ENCODE measurements around the gene SASS6. TPM values are rescaled to one million over a fixed set of nuclear protein-coding genes. Genes with fewer than 3 reads are reported as not detected.
A peak's percentile ranks its signal among the peaks of the same experiment; 100 is the strongest.

SASS6 gene
- total and polyA plus RNA-seq, 2 donors (not counting 3 experiments of a cell fraction or from before 2014, with no cell fraction given) = 0.44 to 7.3 TPM

DNA sequence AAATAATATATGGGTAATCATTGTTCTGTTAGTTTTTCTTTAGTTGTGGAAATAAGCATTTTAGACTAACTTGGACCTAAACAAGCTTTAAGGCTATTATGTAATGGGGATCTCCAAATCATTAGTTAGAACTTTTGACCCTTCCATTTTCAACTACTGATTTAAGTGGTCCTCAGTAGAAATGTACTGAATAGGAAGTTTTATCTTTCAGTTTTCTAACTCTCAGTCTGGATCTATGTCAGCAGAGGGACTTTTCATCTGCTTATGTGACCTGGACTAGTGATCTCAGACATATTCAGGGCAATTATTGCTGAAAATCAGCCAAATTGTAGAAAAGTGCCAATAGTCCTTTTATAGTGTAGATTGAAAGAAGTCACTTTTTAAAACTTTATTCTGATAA is 56.0 kb downstream of the SASS6 start:
- ChIA-PET CTCF (no interaction called here), POLR2A (no interaction called here)
- H3K27ac ChIP-seq (ENCODE audit: insufficient read depth, low read depth, low read length) = no peak overlapping the region
- intact Hi-C loops (cut with micrococcal nuclease) (no loop called here), dilution Hi-C loops (cut with MboI; ENCODE audit: extremely low pct_ligation_motif_present, low sequenced_read_pairs) (no loop called here)
- DNase-seq (ENCODE audit: low read depth, low spot score) = peak; percentile 39
- H3K27me3 ChIP-seq (ENCODE audit: control insufficient read depth in 2 of 2, insufficient read depth in 2 of 2, low read length in 2 of 2) = no peaks in the 10 kb centered on the region
- no peak overlapping the region for H2AFZ ChIP-seq (ENCODE audit: low read depth, low read length)
- H3K4me2 ChIP-seq (ENCODE audit: insufficient read depth, low read length) = no peak overlapping the region
- H3K9ac ChIP-seq (replicated peaks; ENCODE audit: extremely low read depth, insufficient read depth, low read length) = no peak overlapping the region
- H4K20me1 ChIP-seq (replicated peaks; ENCODE audit: control insufficient read depth, extremely low read depth, insufficient read depth, low read length) = peaks cover 2% of the 10 kb centered on the region
- peaks cover 4% of the 10 kb centered on the region for H3K79me2 ChIP-seq (ENCODE audit: control insufficient read depth, insufficient read depth, low read length)
- no peak for FAIRE-seq
- H3K4me3 ChIP-seq (replicated peaks in 1 of 3; ENCODE audit: insufficient read depth in 1 of 3, low read depth in 1 of 3, low read length in 3 of 3) = no peak overlapping the region
- H3K36me3 ChIP-seq (ENCODE audit: control insufficient read depth in 2 of 2, extremely low read depth in 1 of 2, insufficient read depth in 2 of 2, low read length in 2 of 2) = peaks cover 3 to 22% of the 10 kb centered on the region in 2 experiments
- H3K9me1 ChIP-seq (replicated peaks; ENCODE audit: control insufficient read depth, extremely low read depth, insufficient read depth, low read length) = no peaks in the 10 kb centered on the region
- no peaks in the 10 kb centered on the region for H3K9me3 ChIP-seq (replicated peaks; ENCODE audit: control insufficient read depth, insufficient read depth, low read length)
- peaks cover 4% of the 10 kb centered on the region for H3K4me1 ChIP-seq (ENCODE audit: control insufficient read depth, extremely low read depth, insufficient read depth, low read length)
- BruUV-seq (replicated peaks) = no TSS peak
- TF ChIP-seq POLR2AphosphoS5 (IDR thresholded peaks at IDR 0.05; ENCODE audit: insufficient read depth, low read depth, low read length) (no peak), EZH2 (IDR thresholded peaks at IDR 0.05; ENCODE audit: borderline replicate concordance, low read depth, low read length, severe bottlenecking) (no peak)

DNA sequence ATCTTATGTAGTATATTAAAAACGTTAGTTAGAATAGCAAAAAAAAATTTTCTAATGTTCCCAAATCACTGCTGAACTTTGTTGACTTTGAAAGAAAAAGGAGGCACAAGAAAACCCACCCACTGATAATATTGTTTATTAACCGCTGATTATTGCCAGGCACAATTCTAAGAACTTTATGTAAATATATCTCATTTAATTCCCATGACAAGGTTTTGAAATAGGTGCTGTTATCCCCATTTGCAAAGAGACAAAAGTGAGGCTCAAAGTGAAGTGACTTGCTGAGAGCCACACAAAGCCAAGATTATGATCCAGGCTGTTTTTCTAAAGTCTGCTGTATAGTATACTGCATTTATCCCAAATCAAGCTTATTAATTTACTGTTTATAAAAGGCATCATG is 56.4 kb downstream of the SASS6 start:
- CTCF ChIA-PET = no interaction called here
- Histone ChIP-seq H3K27ac (ENCODE audit: insufficient read depth, low read depth, low read length) (no peak overlapping the region), H3K4me2 (ENCODE audit: insufficient read depth, low read length) (no peak overlapping the region), H2AFZ (ENCODE audit: low read depth, low read length) (no peak overlapping the region), H3K9ac (replicated peaks; ENCODE audit: extremely low read depth, insufficient read depth, low read length) (no peak overlapping the region), H3K79me2 (ENCODE audit: control insufficient read depth, insufficient read depth, low read length) (peaks cover 4% of the 10 kb centered on the region), H3K4me1 (ENCODE audit: control insufficient read depth, extremely low read depth, insufficient read depth, low read length) (peaks cover 4% of the 10 kb centered on the region), H4K20me1 (replicated peaks; ENCODE audit: control insufficient read depth, extremely low read depth, insufficient read depth, low read length) (peaks cover 2% of the 10 kb centered on the region), H3K9me3 (replicated peaks; ENCODE audit: control insufficient read depth, insufficient read depth, low read length) (no peaks in the 10 kb centered on the region), H3K27me3 (ENCODE audit: control insufficient read depth in 2 of 2, insufficient read depth in 2 of 2, low read length in 2 of 2) (no peaks in the 10 kb centered on the region), H3K4me3 (replicated peaks in 1 of 3; ENCODE audit: insufficient read depth in 1 of 3, low read depth in 1 of 3, low read length in 3 of 3) (no peak overlapping the region), H3K36me3 (ENCODE audit: control insufficient read depth in 2 of 2, extremely low read depth in 1 of 2, insufficient read depth in 2 of 2, low read length in 2 of 2) (peaks cover 3 to 22% of the 10 kb centered on the region in 2 experiments), H3K9me1 (replicated peaks; ENCODE audit: control insufficient read depth, extremely low read depth, insufficient read depth, low read length) (no peaks in the 10 kb centered on the region)
- FAIRE-seq = no peak
- intact Hi-C loops (cut with micrococcal nuclease) (no loop called here), dilution Hi-C loops (cut with MboI; ENCODE audit: extremely low pct_ligation_motif_present, low sequenced_read_pairs) (no loop called here)
- POLR2A ChIA-PET = no interaction called here
- no peak for DNase-seq (ENCODE audit: low read depth, low spot score)
- BruUV-seq (replicated peaks) = no TSS peak
- TF ChIP-seq FOS (IDR thresholded peaks at IDR 0.05; ENCODE audit: borderline replicate concordance, insufficient read depth, low read length) (no peak), POLR2AphosphoS5 (IDR thresholded peaks at IDR 0.05; ENCODE audit: insufficient read depth, low read depth, low read length) (no peak), JUN (IDR thresholded peaks at IDR 0.05; ENCODE audit: borderline replicate concordance, insufficient read depth, insufficient read length, low read depth) (no peak), MYC (IDR thresholded peaks at IDR 0.05; ENCODE audit: low read depth, low read length) (no peak), EZH2 (IDR thresholded peaks at IDR 0.05; ENCODE audit: borderline replicate concordance, low read depth, low read length, severe bottlenecking) (no peak), POLR2A (IDR thresholded peaks at IDR 0.05; ENCODE audit: low read depth, low read length) (no peak), GATA2 (IDR thresholded peaks at IDR 0.05; ENCODE audit: insufficient read depth, insufficient read length, low read depth, low read length) (no peak)
- TF ChIP-seq, protein P1, sequence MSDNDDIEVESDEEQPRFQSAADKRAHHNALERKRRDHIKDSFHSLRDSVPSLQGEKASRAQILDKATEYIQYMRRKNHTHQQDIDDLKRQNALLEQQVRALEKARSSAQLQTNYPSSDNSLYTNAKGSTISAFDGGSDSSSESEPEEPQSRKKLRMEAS (IDR thresholded peaks at IDR 0.05; ENCODE audit: insufficient read depth, insufficient read length) = no peak
- TF ChIP-seq, protein P2, sequence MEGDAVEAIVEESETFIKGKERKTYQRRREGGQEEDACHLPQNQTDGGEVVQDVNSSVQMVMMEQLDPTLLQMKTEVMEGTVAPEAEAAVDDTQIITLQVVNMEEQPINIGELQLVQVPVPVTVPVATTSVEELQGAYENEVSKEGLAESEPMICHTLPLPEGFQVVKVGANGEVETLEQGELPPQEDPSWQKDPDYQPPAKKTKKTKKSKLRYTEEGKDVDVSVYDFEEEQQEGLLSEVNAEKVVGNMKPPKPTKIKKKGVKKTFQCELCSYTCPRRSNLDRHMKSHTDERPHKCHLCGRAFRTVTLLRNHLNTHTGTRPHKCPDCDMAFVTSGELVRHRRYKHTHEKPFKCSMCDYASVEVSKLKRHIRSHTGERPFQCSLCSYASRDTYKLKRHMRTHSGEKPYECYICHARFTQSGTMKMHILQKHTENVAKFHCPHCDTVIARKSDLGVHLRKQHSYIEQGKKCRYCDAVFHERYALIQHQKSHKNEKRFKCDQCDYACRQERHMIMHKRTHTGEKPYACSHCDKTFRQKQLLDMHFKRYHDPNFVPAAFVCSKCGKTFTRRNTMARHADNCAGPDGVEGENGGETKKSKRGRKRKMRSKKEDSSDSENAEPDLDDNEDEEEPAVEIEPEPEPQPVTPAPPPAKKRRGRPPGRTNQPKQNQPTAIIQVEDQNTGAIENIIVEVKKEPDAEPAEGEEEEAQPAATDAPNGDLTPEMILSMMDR (IDR thresholded peaks at IDR 0.05; ENCODE audit: extremely low read depth in 1 of 2, insufficient read depth in 1 of 2, low read depth in 1 of 2, low read length in 2 of 2) = no peak
